ENCODE measurements around the gene PRKAG1. TPM values are rescaled to one million over a fixed set of nuclear protein-coding genes. Genes with fewer than 3 reads are reported as not detected.
A peak's percentile ranks its signal among the peaks of the same experiment; 100 is the strongest.
"Not testable (repeated sequence)": the region's sequence is repeated elsewhere in the genome, so short reads cannot be mapped to it uniquely, and the experiment has no call there.

The PRKAG1 gene
- 35.1 and 47.5 TPM in 2 replicates for total RNA-seq (2014; rRNA removed; shearing (Covaris generic); ENCODE audit: low replicate concordance)

DNA sequence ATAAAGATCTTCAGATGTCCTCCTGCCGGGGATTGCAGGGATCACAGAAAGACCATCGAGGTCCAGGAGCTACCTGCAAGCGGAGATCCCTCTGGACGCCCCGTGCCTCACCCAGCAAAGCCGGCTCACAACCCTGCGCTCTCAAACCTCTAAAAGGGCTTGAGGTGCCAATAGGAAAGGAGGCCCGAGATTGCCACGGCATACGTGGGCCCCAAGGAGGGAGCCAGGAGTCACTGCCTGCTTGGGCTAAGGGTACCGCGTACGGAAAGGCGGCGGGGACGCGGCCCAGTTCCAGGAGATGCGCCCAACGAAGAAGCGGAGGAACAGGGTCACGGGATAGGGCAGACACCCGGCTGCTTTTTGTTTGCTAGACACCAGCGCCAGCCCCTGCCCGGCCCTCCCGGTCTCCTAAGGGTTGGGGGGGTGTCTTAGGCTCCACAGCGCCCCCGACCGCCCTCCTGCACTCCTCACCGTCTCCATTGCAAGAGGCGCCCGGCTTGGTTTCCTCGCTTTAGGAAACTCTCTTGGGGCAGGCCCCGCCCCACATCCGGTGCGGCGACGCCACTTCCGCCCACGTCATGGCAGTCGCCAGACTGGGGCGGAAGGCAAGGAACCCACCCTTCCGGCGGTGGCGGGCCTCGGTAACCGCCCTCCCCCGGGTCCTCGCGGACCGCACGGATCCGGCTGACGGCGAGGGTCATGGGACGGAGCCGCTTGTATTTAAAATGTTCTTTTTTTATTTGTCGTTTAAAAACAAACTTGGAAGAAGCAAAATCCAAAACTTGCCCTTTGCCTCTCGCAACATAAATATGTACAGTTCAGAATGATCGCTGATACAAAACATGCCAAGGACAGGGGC, at the start of gene PRKAG1:
Gene PRKAG1 (minus strand): TSS at position 516 of the 859 bp plus-strand sequence. CDS start 36 bp downstream, at position 480.
- Histone ChIP-seq H3K27me3 (ENCODE audit: low read length) (no peaks in the 10 kb centered on the region), H2AFZ (ENCODE audit: low read length) (peak within 1 kb of the TSS; percentile 81; the same call in 1 of the 2 replicates), H3K27ac (ENCODE audit: low read length) (peak within 1 kb of the TSS; percentile 95), H3K9me2 (replicated peaks; ENCODE audit: insufficient read depth, low read length) (no peaks in the 10 kb centered on the region), H3K9me3 (ENCODE audit: low read length) (no peaks in the 10 kb centered on the region), H3K36me3 (ENCODE audit: insufficient read depth, low read length) (peaks cover 6% of the 10 kb centered on the region; the same call in 1 of the 2 replicates), H4K20me1 (ENCODE audit: insufficient read depth, low read depth, low read length) (no peaks in the 10 kb centered on the region), H3K79me2 (ENCODE audit: low read length) (peaks cover 36% of the 10 kb centered on the region), H3K4me3 (ENCODE audit: low read length) (peak within 1 kb of the TSS; percentile 71), H3K9ac (ENCODE audit: low read length) (peak within 1 kb of the TSS; percentile 79), H3K4me2 (ENCODE audit: low read depth, low read length, poor library complexity, severe bottlenecking) (peak within 1 kb of the TSS; percentile 98), H3K4me1 (ENCODE audit: low read length) (peaks cover 28% of the 10 kb centered on the region)
- peak; percentile 98 for DNase-seq

GRCh38 chr12:49066120-49066519, 47.5 kb upstream of the PRKAG1 start:
- no peaks in the 10 kb centered on the region for H3K36me3 ChIP-seq (ENCODE audit: insufficient read depth, low read length)
- no peak overlapping the region for H3K27ac ChIP-seq (ENCODE audit: low read length)
- H3K9ac ChIP-seq (ENCODE audit: low read length) = no peak overlapping the region
- no peaks in the 10 kb centered on the region for H3K27me3 ChIP-seq (ENCODE audit: low read length)
- no peak for DNase-seq
- H3K9me3 ChIP-seq (ENCODE audit: low read length) = no peaks in the 10 kb centered on the region
- no peak overlapping the region for H3K4me2 ChIP-seq (ENCODE audit: low read depth, low read length, poor library complexity, severe bottlenecking)
- H3K4me1 ChIP-seq (ENCODE audit: low read length) = peaks cover 44% of the 10 kb centered on the region
- H3K4me3 ChIP-seq (ENCODE audit: low read length) = no peak overlapping the region
- no peaks in the 10 kb centered on the region for H3K9me2 ChIP-seq (replicated peaks; ENCODE audit: insufficient read depth, low read length)
- no peaks in the 10 kb centered on the region for H4K20me1 ChIP-seq (ENCODE audit: insufficient read depth, low read depth, low read length)
- no peak overlapping the region for H2AFZ ChIP-seq (ENCODE audit: low read length)
- peaks cover 16% of the 10 kb centered on the region for H3K79me2 ChIP-seq (ENCODE audit: low read length)

DNA sequence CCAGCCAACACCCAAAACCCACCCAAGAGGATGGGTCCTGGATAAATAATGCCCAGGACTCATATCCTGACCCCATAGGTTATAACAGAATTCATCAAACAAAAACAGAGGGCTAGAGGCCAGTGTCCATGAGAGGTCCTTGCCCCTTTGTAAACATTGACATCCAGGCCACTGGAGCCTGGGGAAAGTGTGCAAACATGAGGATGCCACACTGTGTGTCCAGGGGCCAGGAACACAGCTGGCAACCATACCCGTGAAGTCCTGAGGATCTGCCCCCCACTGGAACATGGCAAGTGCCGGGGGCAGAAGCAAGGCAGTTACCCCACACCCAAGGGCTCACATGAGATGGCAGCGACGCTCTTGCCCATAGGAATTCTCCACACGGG, 46.2 kb upstream of the PRKAG1 start:
- no peaks in the 10 kb centered on the region for H4K20me1 ChIP-seq (ENCODE audit: insufficient read depth, low read depth, low read length)
- H3K4me3 ChIP-seq (ENCODE audit: low read length) = no peak overlapping the region
- no peaks in the 10 kb centered on the region for H3K36me3 ChIP-seq (ENCODE audit: insufficient read depth, low read length)
- H3K27me3 ChIP-seq (ENCODE audit: low read length) = no peaks in the 10 kb centered on the region
- no peaks in the 10 kb centered on the region for H3K9me2 ChIP-seq (replicated peaks; ENCODE audit: insufficient read depth, low read length)
- H3K9ac ChIP-seq (ENCODE audit: low read length) = no peak overlapping the region
- H3K79me2 ChIP-seq (ENCODE audit: low read length) = peaks cover 26% of the 10 kb centered on the region
- no peak overlapping the region for H3K27ac ChIP-seq (ENCODE audit: low read length)
- no peak overlapping the region for H3K4me2 ChIP-seq (ENCODE audit: low read depth, low read length, poor library complexity, severe bottlenecking)
- H3K4me1 ChIP-seq (ENCODE audit: low read length) = peaks cover 39% of the 10 kb centered on the region
- no peak for DNase-seq
- no peak overlapping the region for H2AFZ ChIP-seq (ENCODE audit: low read length)
- H3K9me3 ChIP-seq (ENCODE audit: low read length) = no peaks in the 10 kb centered on the region

DNA sequence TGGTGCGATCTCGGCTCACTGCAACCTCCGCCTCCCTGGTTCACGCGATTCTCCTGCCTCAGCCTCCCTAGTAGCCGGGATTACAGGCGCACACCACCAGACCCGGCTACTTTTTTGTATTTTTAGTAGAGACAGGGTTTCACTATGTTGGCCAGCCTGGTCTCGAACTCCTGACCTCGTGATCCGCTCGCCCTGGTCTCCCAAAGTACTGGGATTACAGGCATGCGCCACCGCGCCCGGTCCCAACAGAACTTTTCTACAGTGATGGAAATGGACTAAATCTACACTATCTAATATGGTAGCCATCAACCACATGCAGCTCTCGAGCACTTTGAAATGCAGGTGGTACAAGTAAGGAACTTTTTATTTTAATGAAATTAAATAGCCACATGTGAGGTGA, 43.3 kb upstream of the PRKAG1 start:
- not testable (repeated sequence) for H2AFZ ChIP-seq (ENCODE audit: low read length); H3K27me3 ChIP-seq (ENCODE audit: low read length); H3K9me2 ChIP-seq (replicated peaks; ENCODE audit: insufficient read depth, low read length); H3K27ac ChIP-seq (ENCODE audit: low read length); H3K36me3 ChIP-seq (ENCODE audit: insufficient read depth, low read length); H3K9me3 ChIP-seq (ENCODE audit: low read length); DNase-seq
- peaks cover 50% of the 10 kb centered on the region for H3K4me1 ChIP-seq (ENCODE audit: low read length)
- peaks cover 26% of the 10 kb centered on the region for H4K20me1 ChIP-seq (ENCODE audit: insufficient read depth, low read depth, low read length)
- peak overlapping the region; percentile 95 for H3K4me2 ChIP-seq (ENCODE audit: low read depth, low read length, poor library complexity, severe bottlenecking)
- H3K9ac ChIP-seq (ENCODE audit: low read length) = peak overlapping the region; percentile 96
- peak overlapping the region; percentile 95 for H3K4me3 ChIP-seq (ENCODE audit: low read length)
- H3K79me2 ChIP-seq (ENCODE audit: low read length) = peaks cover 47% of the 10 kb centered on the region

- peak overlapping the region; percentile 95 for H3K4me3 ChIP-seq (ENCODE audit: low read length)
- peaks cover 57% of the 10 kb centered on the region for H3K4me1 ChIP-seq (ENCODE audit: low read length)
- DNase-seq = no peak
- no peaks in the 10 kb centered on the region for H3K27me3 ChIP-seq (ENCODE audit: low read length)
- H3K79me2 ChIP-seq (ENCODE audit: low read length) = peaks cover 54% of the 10 kb centered on the region
- peak overlapping the region; percentile 84 for H3K27ac ChIP-seq (ENCODE audit: low read length)
- H3K4me2 ChIP-seq (ENCODE audit: low read depth, low read length, poor library complexity, severe bottlenecking) = peak overlapping the region; percentile 95
- peak overlapping the region; percentile 96 for H3K9ac ChIP-seq (ENCODE audit: low read length)
- peak overlapping the region; percentile 51 for H2AFZ ChIP-seq (ENCODE audit: low read length)
- H4K20me1 ChIP-seq (ENCODE audit: insufficient read depth, low read depth, low read length) = peaks cover 34% of the 10 kb centered on the region
- H3K9me2 ChIP-seq (replicated peaks; ENCODE audit: insufficient read depth, low read length) = no peaks in the 10 kb centered on the region
- no peaks in the 10 kb centered on the region for H3K36me3 ChIP-seq (ENCODE audit: insufficient read depth, low read length)
- no peaks in the 10 kb centered on the region for H3K9me3 ChIP-seq (ENCODE audit: low read length)
Measured at GRCh38 chr12:49061157-49061650, 42.6 kb upstream of the PRKAG1 start.

- H3K4me2 ChIP-seq (ENCODE audit: low read depth, low read length, poor library complexity, severe bottlenecking) = peak within 1 kb of the TSS; percentile 95
- peak within 1 kb of the TSS; percentile 96 for H3K9ac ChIP-seq (ENCODE audit: low read length)
- H3K4me3 ChIP-seq (ENCODE audit: low read length) = peak within 1 kb of the TSS; percentile 95
- peak within 1 kb of the TSS; percentile 84 for H3K27ac ChIP-seq (ENCODE audit: low read length)
- H3K9me3 ChIP-seq (ENCODE audit: low read length) = no peaks in the 10 kb centered on the region
- H2AFZ ChIP-seq (ENCODE audit: low read length) = peak within 1 kb of the TSS; percentile 92
- peaks cover 39% of the 10 kb centered on the region for H4K20me1 ChIP-seq (ENCODE audit: insufficient read depth, low read depth, low read length)
- peak; percentile 98 for DNase-seq
- H3K79me2 ChIP-seq (ENCODE audit: low read length) = peaks cover 61% of the 10 kb centered on the region
- peaks cover 64% of the 10 kb centered on the region for H3K4me1 ChIP-seq (ENCODE audit: low read length)
- H3K9me2 ChIP-seq (replicated peaks; ENCODE audit: insufficient read depth, low read length) = no peaks in the 10 kb centered on the region
- no peaks in the 10 kb centered on the region for H3K27me3 ChIP-seq (ENCODE audit: low read length)
- H3K36me3 ChIP-seq (ENCODE audit: insufficient read depth, low read length) = peaks cover under 1% of the 10 kb centered on the region; the same call in 1 of the 2 replicates
Measured at GRCh38 chr12:49060237-49061156, 41.9 kb upstream of the PRKAG1 start, which contains the start of gene KMT2D. TSS of gene KMT2D (minus strand) at chr12:49060794. CDS start at chr12:49055324, 5,470 bp downstream.

DNA sequence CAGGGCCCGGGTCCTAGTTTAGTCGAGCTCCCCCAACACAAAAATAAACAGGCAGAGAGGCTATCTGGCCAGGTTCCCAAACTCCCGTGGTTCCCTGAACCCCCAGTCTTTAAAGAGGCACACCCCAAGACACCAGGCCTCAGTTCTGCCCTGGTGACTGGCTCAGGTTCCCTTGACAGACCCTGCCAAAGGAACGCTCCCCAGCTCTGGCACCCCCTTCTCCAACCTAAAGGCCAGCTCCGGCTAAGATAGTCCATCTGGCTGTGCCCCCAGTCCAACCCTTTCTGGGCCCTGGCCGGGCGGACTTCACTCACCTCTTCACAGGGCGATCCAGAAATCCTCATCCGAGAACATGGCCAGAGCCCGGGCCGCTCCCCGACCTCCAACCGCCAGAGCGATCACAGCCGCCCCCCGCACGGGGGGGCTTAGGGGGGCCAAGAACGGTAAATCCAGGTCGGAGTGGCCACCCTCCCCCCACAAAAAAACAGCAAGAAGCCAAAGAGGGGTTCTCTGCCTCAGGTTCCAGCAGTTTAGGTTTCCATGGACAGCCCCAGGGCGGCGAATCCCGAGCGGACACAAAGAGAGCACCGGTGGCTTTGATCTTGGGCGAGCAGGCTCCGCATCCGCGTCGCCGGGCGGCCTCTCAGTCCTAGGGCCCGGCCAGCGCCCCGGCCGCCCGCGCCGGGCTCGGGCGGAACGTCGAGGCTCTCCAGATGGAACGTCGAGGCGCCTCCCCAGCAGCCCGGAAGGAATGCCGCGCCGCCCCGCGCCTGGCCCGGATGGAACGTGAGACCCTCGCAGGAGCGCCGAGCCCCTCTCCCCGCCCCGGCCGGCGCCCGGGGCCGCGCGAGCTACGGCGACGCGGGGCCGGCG, 41.0 kb upstream of the PRKAG1 start:
- H3K9me3 ChIP-seq (ENCODE audit: low read length) = no peaks in the 10 kb centered on the region
- peak; percentile 69 for DNase-seq
- peaks cover 9% of the 10 kb centered on the region for H3K36me3 ChIP-seq (ENCODE audit: insufficient read depth, low read length)
- peak overlapping the region; percentile 95 for H3K4me3 ChIP-seq (ENCODE audit: low read length)
- peak overlapping the region; percentile 84 for H3K27ac ChIP-seq (ENCODE audit: low read length)
- H3K9ac ChIP-seq (ENCODE audit: low read length) = peak overlapping the region; percentile 96
- H3K4me1 ChIP-seq (ENCODE audit: low read length) = peaks cover 60% of the 10 kb centered on the region
- peaks cover 71% of the 10 kb centered on the region for H3K79me2 ChIP-seq (ENCODE audit: low read length)
- H2AFZ ChIP-seq (ENCODE audit: low read length) = no peak overlapping the region
- peaks cover 49% of the 10 kb centered on the region for H4K20me1 ChIP-seq (ENCODE audit: insufficient read depth, low read depth, low read length)
- no peaks in the 10 kb centered on the region for H3K9me2 ChIP-seq (replicated peaks; ENCODE audit: insufficient read depth, low read length)
- no peaks in the 10 kb centered on the region for H3K27me3 ChIP-seq (ENCODE audit: low read length)
- H3K4me2 ChIP-seq (ENCODE audit: low read depth, low read length, poor library complexity, severe bottlenecking) = peak overlapping the region; percentile 95

Measured in Karpas-422 (cell line).